Calu3 (cell line): ENCODE data around the gene DDX3X. TPM values are rescaled to one million over a fixed set of nuclear protein-coding genes. Genes with fewer than 3 reads are reported as not detected.
"Not testable (repeated sequence)": the region's sequence is repeated elsewhere in the genome, so short reads cannot be mapped to it uniquely, and the experiment has no call there.

Experiments used
- BruUV-seq: library from RNA; stranded (reverse); fragments of 400-500 nt; replicated peaks from 2 replicates; lab custom pipeline; 2021; lab: Mats Ljungman, UMichigan
- CTCF ChIA-PET: fragments of 300-600 bp; sonication (Branson Sonifier 250); formaldehyde crosslinking; loops from one replicate; lab custom pipeline; 2022; ENCODE audit warnings: antibody characterized with exemption; lab: Charles Lee
- DNase-seq: peaks from one replicate; pipeline ENCODE4 v3.0.0; 2022
- H3K27ac Mint-ChIP-seq: one replicate; pipeline ENCODE4 v1.8.0; 2022; ENCODE audit warnings: mixed read lengths; ENCODE audit not compliant: unreplicated experiment
- H3K27me3 Mint-ChIP-seq: one replicate; pipeline ENCODE4 v1.8.0; 2022; ENCODE audit warnings: mixed read lengths; ENCODE audit not compliant: unreplicated experiment
- H3K36me3 Mint-ChIP-seq: one replicate; pipeline ENCODE4 v1.8.0; 2022; ENCODE audit warnings: mild to moderate bottlenecking, moderate library complexity, mixed read lengths; ENCODE audit not compliant: insufficient read depth, unreplicated experiment
- H3K4me1 Mint-ChIP-seq: one replicate; pipeline ENCODE4 v1.8.0; 2022; ENCODE audit warnings: mild to moderate bottlenecking, low read depth, mixed read lengths; ENCODE audit not compliant: unreplicated experiment
- H3K4me3 Mint-ChIP-seq: one replicate; pipeline ENCODE4 v1.8.0; 2022; ENCODE audit warnings: mild to moderate bottlenecking, low read depth, moderate library complexity, mixed read lengths; ENCODE audit not compliant: unreplicated experiment
- H3K9me3 Mint-ChIP-seq: one replicate; pipeline ENCODE4 v1.8.0; 2022; ENCODE audit warnings: low read depth, mixed read lengths; ENCODE audit not compliant: unreplicated experiment
- CTCF ChIP-seq: fragments of 200-600 bp; IDR thresholded peaks from one replicate; pipeline ENCODE4 v1.8.0; 2022; ENCODE audit warnings: antibody characterized with exemption; ENCODE audit not compliant: unreplicated experiment
- intact Hi-C: fragments of 100-400 bp; cut with micrococcal nuclease; formaldehyde crosslinking; loops from one replicate; pipeline ENCODE4 v1.10.0; 2022; ENCODE audit not compliant: unreplicated experiment
- total RNA-seq: library from RNA; stranded (reverse); gene quantifications from 2 replicates; pipeline ENCODE4 v1.2.3, GENCODE V29; 2022

DDX3X gene
- total RNA-seq, 1 experiment from 2014 or later = 308 TPM

- CTCF ChIA-PET = no interaction called here
- TF ChIP-seq CTCF = no peak
- H3K27ac Mint-ChIP-seq = no peak overlapping the region
- intact Hi-C loops = no loop called here
- no peak overlapping the region for H3K4me3 Mint-ChIP-seq
- BruUV-seq = no TSS peak
- no peaks in the 10 kb centered on the region for H3K9me3 Mint-ChIP-seq
- H3K27me3 Mint-ChIP-seq = no peaks in the 10 kb centered on the region
- DNase-seq = no peak
- no peaks in the 10 kb centered on the region for H3K4me1 Mint-ChIP-seq
- H3K36me3 Mint-ChIP-seq = no peaks in the 10 kb centered on the region
Measured at GRCh38 chrX:41397768-41398167, 63.8 kb downstream of the DDX3X start.

GRCh38 chrX:41402556-41402955 lies 68.6 kb downstream of the DDX3X start:
- H3K4me1 Mint-ChIP-seq, CTCF ChIA-PET, H3K9me3 Mint-ChIP-seq, H3K27me3 Mint-ChIP-seq, BruUV-seq, DNase-seq, H3K4me3 Mint-ChIP-seq, H3K36me3 Mint-ChIP-seq, intact Hi-C loops, H3K27ac Mint-ChIP-seq: not testable (repeated sequence)

- DNase-seq = no peak
- no peak overlapping the region for H3K4me3 Mint-ChIP-seq
- H3K4me1 Mint-ChIP-seq = no peaks in the 10 kb centered on the region
- H3K9me3 Mint-ChIP-seq = no peaks in the 10 kb centered on the region
- CTCF ChIA-PET = no interaction called here
- H3K36me3 Mint-ChIP-seq = no peaks in the 10 kb centered on the region
- no peaks in the 10 kb centered on the region for H3K27me3 Mint-ChIP-seq
- no TSS peak for BruUV-seq
- intact Hi-C loops = no loop called here
- TF ChIP-seq CTCF = no peak
- H3K27ac Mint-ChIP-seq = no peak overlapping the region
Measured at GRCh38 chrX:41405551-41405950, 71.6 kb downstream of the DDX3X start.

- CTCF ChIA-PET = no interaction called here
- H3K9me3 Mint-ChIP-seq = no peaks in the 10 kb centered on the region
- BruUV-seq = no TSS peak
- H3K27ac Mint-ChIP-seq = no peak overlapping the region
- no peaks in the 10 kb centered on the region for H3K4me1 Mint-ChIP-seq
- H3K27me3 Mint-ChIP-seq = no peaks in the 10 kb centered on the region
- H3K4me3 Mint-ChIP-seq = no peak overlapping the region
- no peak for TF ChIP-seq CTCF
- no peaks in the 10 kb centered on the region for H3K36me3 Mint-ChIP-seq
- no peak for DNase-seq
- intact Hi-C loops = no loop called here
Measured at GRCh38 chrX:41406201-41406600, 72.2 kb downstream of the DDX3X start.

GRCh38 chrX:41407816-41408215 lies 73.9 kb downstream of the DDX3X start:
- CTCF ChIA-PET = no interaction called here
- Mint-ChIP-seq H3K4me1 (no peaks in the 10 kb centered on the region), H3K4me3 (no peak overlapping the region), H3K36me3 (no peaks in the 10 kb centered on the region), H3K27ac (no peak overlapping the region), H3K27me3 (no peaks in the 10 kb centered on the region), H3K9me3 (no peaks in the 10 kb centered on the region)
- TF ChIP-seq CTCF = no peak
- no peak for DNase-seq
- intact Hi-C loops = no loop called here
- BruUV-seq = no TSS peak
